HepG2 (cell line): Measurements from ENCODE around the gene DCAF16. TPM values are rescaled to one million over a fixed set of nuclear protein-coding genes. Genes with fewer than 3 reads are reported as not detected.

Source experiments
- FOXO1 ChIP-seq: sonication (generic); formaldehyde crosslinking; IDR thresholded peaks from 2 replicates; pipeline ENCODE4 v1.4.0; 2020; ENCODE audit warnings: missing genetic modification reagents
- HNRNPLL ChIP-seq: fragments of 200-400 bp; formaldehyde crosslinking; IDR thresholded peaks from 2 replicates; pipeline ENCODE4 v1.6.1; 2017; ENCODE audit warnings: mild to moderate bottlenecking, low read depth, low read length; ENCODE audit not compliant: poor library complexity, severe bottlenecking
- KMT2B ChIP-seq: IDR thresholded peaks from 2 replicates; pipeline ENCODE4 v1.6.1; 2016; ENCODE audit warnings: missing genetic modification reagents, missing compliant biosample characterization
- PCBP1 ChIP-seq: fragments of 200-400 bp; formaldehyde crosslinking; IDR thresholded peaks from 2 replicates; pipeline ENCODE4 v1.6.1; 2017; ENCODE audit warnings: mild to moderate bottlenecking, low read depth, low read length, borderline replicate concordance
- PHF21A ChIP-seq: sonication (generic); formaldehyde crosslinking; IDR thresholded peaks from 2 replicates; pipeline ENCODE4 v1.5.0; 2020; ENCODE audit warnings: mild to moderate bottlenecking, missing genetic modification reagents
- PLRG1 ChIP-seq: fragments of 450-650 bp; conservative IDR thresholded peaks from 2 replicates; pipeline ENCODE4 v1.6.1; 2016
- SNRNP70 ChIP-seq: fragments of 200-400 bp; formaldehyde crosslinking; IDR thresholded peaks from 2 replicates; pipeline ENCODE4 v1.6.1; 2017; ENCODE audit warnings: mild to moderate bottlenecking, low read depth, low read length, moderate library complexity
- TBX3 ChIP-seq: fragments of 450-650 bp; IDR thresholded peaks from 2 replicates; pipeline ENCODE4 v1.6.1; 2017; ENCODE audit warnings: antibody characterized with exemption, mild to moderate bottlenecking, inconsistent platforms, borderline replicate concordance
- TOE1 ChIP-seq: sonication (generic); formaldehyde crosslinking; IDR thresholded peaks from 2 replicates; pipeline ENCODE4 v1.4.0; 2020; ENCODE audit warnings: mild to moderate bottlenecking, missing genetic modification reagents
- ZFP82 ChIP-seq: sonication (generic); formaldehyde crosslinking; IDR thresholded peaks from 2 replicates; pipeline ENCODE4 v1.5.1; 2020; ENCODE audit warnings: mild to moderate bottlenecking, missing genetic modification reagents, borderline replicate concordance
- ZMYM2 ChIP-seq: sonication (generic); formaldehyde crosslinking; IDR thresholded peaks from 2 replicates; pipeline ENCODE4 v1.8.0; 2022; ENCODE audit warnings: mild to moderate bottlenecking, missing genetic modification reagents
- ZNF543 ChIP-seq: sonication (generic); formaldehyde crosslinking; IDR thresholded peaks from 2 replicates; pipeline ENCODE4 v1.4.0; 2020; ENCODE audit warnings: mild to moderate bottlenecking, missing genetic modification reagents
- ZNF768 ChIP-seq: sonication (generic); formaldehyde crosslinking; IDR thresholded peaks from 2 replicates; pipeline ENCODE4 v1.4.0; 2020; ENCODE audit warnings: missing genetic modification reagents
- ZNF83 ChIP-seq: sonication (generic); formaldehyde crosslinking; IDR thresholded peaks from 2 replicates; pipeline ENCODE4 v1.4.0; 2020; ENCODE audit warnings: missing genetic modification reagents, mild to moderate bottlenecking, borderline replicate concordance
- ZNF891 ChIP-seq: sonication (generic); formaldehyde crosslinking; IDR thresholded peaks from 2 replicates; pipeline ENCODE4 v1.5.0; 2020; ENCODE audit warnings: mild to moderate bottlenecking, missing genetic modification reagents
- polyA plus RNA-seq, 8 experiments: library from polyadenylated mRNA; depleted of rRNA in 3 of 8; stranded (reverse) in 7 of 8; unstranded in 1 of 8; fragments of >200 nt; fragmentation: Illumina TruSeq in 4 of 8; extraction: Trizol in 4 of 8; gene quantifications; 2 replicates each; pipeline versions ENCODE4 v1.2.1 to v1.2.3, GENCODE V29; 2011 to 2016; ENCODE audit warnings: low read depth in 4 of 8, missing spikeins in 1 of 8, mixed read lengths in 1 of 8; ENCODE audit not compliant: insufficient read depth in 1 of 8
- total RNA-seq, 5 experiments: library from RNA; depleted of rRNA; stranded (reverse); fragments of >200 nt; fragmentation: Illumina TruSeq; extraction: Trizol; gene quantifications; 2 replicates each; pipeline ENCODE4 v1.2.3, GENCODE V29; 2016; ENCODE audit warnings: low read depth in 1 of 5
- TF ChIP-seq, protein P1 (sequence below): sonication (generic); formaldehyde crosslinking; IDR thresholded peaks from 2 replicates; pipeline ENCODE4 v1.9.0; 2021; ENCODE audit warnings: missing genetic modification reagents, borderline replicate concordance
- TF ChIP-seq, protein P2 (sequence below): sonication (generic); formaldehyde crosslinking; IDR thresholded peaks from 2 replicates; pipeline ENCODE4 v1.5.1; 2020; ENCODE audit warnings: missing genetic modification reagents, mild to moderate bottlenecking, borderline replicate concordance
- TF ChIP-seq, protein P3 (sequence below): conservative IDR thresholded peaks from 2 replicates; pipeline ENCODE4 v1.6.1; 2018; ENCODE audit warnings: missing genetic modification reagents
- TF ChIP-seq, protein P4 (sequence below): sonication (generic); formaldehyde crosslinking; conservative IDR thresholded peaks from 2 replicates; pipeline ENCODE4 v1.8.1; 2023; ENCODE audit warnings: missing genetic modification reagents
- TF ChIP-seq, protein P5 (sequence below): sonication (generic); formaldehyde crosslinking; IDR thresholded peaks from 2 replicates; pipeline ENCODE4 v1.9.0; 2021; ENCODE audit warnings: missing genetic modification reagents, mild to moderate bottlenecking, borderline replicate concordance

Gene DCAF16
- total and polyA plus RNA-seq, 2 of the 13 experiments (the other 11 are each of a cell fraction or from before 2014, with no cell fraction given), result 37.5 to 41.9 TPM

DNA sequence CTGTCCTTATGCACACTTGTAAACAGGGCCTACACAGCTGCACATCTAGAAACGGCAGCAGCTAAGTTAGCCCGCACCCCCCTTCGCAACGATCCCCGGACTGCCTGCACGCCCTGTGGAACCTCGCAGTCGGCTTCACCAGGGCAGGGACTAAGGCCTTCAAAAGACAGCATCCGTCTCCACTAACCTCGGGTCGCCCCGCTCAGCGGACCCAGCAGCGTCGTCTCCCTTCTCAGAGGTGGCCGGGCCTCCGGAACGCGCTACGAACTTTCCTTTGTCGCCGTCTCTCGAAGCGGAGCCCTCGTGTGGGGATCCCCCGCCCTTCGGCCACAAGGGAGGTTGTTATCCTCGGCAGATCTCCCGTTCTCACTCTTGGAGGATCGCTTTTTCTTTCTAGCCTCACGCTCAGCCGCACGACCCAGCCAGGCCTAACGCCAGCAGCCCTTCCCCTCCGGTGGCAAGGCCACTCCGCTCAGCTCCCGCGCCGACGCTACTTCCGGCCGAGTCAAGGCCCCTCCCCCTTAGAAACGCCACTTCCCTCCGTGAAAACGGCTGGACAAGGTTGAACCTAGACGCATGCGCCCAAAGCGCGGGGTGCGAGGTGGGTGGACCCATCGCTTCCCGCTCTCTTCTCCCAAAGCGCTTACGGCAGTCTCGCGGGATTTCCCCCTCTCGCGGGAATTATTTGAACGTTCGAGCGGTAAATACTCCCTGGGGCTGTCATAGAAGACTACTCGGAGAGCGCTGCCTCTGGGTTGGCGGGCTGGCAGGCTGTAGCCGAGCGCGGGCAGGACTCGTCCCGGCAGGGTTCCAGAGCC, at the start of gene DCAF16, which contains the start of gene NCAPG (continued):
- TF ChIP-seq, protein P1, sequence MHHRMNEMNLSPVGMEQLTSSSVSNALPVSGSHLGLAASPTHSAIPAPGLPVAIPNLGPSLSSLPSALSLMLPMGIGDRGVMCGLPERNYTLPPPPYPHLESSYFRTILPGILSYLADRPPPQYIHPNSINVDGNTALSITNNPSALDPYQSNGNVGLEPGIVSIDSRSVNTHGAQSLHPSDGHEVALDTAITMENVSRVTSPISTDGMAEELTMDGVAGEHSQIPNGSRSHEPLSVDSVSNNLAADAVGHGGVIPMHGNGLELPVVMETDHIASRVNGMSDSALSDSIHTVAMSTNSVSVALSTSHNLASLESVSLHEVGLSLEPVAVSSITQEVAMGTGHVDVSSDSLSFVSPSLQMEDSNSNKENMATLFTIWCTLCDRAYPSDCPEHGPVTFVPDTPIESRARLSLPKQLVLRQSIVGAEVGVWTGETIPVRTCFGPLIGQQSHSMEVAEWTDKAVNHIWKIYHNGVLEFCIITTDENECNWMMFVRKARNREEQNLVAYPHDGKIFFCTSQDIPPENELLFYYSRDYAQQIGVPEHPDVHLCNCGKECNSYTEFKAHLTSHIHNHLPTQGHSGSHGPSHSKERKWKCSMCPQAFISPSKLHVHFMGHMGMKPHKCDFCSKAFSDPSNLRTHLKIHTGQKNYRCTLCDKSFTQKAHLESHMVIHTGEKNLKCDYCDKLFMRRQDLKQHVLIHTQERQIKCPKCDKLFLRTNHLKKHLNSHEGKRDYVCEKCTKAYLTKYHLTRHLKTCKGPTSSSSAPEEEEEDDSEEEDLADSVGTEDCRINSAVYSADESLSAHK, result no peak
- peak; percentile 80; the same call in 1 of the 2 replicates for TF ChIP-seq ZFP82
- TF ChIP-seq SNRNP70, result no peak
- TF ChIP-seq TOE1 (CRISPR knock-in tag), result no peak
- TF ChIP-seq, protein P2, sequence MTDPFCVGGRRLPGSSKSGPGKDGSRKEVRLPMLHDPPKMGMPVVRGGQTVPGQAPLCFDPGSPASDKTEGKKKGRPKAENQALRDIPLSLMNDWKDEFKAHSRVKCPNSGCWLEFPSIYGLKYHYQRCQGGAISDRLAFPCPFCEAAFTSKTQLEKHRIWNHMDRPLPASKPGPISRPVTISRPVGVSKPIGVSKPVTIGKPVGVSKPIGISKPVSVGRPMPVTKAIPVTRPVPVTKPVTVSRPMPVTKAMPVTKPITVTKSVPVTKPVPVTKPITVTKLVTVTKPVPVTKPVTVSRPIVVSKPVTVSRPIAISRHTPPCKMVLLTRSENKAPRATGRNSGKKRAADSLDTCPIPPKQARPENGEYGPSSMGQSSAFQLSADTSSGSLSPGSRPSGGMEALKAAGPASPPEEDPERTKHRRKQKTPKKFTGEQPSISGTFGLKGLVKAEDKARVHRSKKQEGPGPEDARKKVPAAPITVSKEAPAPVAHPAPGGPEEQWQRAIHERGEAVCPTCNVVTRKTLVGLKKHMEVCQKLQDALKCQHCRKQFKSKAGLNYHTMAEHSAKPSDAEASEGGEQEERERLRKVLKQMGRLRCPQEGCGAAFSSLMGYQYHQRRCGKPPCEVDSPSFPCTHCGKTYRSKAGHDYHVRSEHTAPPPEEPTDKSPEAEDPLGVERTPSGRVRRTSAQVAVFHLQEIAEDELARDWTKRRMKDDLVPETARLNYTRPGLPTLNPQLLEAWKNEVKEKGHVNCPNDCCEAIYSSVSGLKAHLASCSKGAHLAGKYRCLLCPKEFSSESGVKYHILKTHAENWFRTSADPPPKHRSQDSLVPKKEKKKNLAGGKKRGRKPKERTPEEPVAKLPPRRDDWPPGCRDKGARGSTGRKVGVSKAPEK, result no peak
- TF ChIP-seq FOXO1 (CRISPR knock-in tag), result no peak; the same call in 1 of the 2 replicates
- peak; percentile 74; the same call in 1 of the 2 replicates for TF ChIP-seq ZMYM2 (CRISPR knock-in tag)
- no peak for TF ChIP-seq PLRG1
- TF ChIP-seq PCBP1, result no peak
- TF ChIP-seq KMT2B (CRISPR knock-in tag), result peak; percentile 87
- TF ChIP-seq PHF21A (CRISPR knock-in tag), result no peak; the same call in 1 of the 2 replicates
- TF ChIP-seq, protein P3, sequence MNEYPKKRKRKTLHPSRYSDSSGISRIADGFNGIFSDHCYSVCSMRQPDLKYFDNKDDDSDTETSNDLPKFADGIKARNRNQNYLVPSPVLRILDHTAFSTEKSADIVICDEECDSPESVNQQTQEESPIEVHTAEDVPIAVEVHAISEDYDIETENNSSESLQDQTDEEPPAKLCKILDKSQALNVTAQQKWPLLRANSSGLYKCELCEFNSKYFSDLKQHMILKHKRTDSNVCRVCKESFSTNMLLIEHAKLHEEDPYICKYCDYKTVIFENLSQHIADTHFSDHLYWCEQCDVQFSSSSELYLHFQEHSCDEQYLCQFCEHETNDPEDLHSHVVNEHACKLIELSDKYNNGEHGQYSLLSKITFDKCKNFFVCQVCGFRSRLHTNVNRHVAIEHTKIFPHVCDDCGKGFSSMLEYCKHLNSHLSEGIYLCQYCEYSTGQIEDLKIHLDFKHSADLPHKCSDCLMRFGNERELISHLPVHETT (CRISPR knock-in tag), result no peak; the same call in 1 of the 2 replicates
- TF ChIP-seq ZNF83 (CRISPR knock-in tag), result peak; percentile 46; the same call in 1 of the 2 replicates
- TF ChIP-seq, protein P4, sequence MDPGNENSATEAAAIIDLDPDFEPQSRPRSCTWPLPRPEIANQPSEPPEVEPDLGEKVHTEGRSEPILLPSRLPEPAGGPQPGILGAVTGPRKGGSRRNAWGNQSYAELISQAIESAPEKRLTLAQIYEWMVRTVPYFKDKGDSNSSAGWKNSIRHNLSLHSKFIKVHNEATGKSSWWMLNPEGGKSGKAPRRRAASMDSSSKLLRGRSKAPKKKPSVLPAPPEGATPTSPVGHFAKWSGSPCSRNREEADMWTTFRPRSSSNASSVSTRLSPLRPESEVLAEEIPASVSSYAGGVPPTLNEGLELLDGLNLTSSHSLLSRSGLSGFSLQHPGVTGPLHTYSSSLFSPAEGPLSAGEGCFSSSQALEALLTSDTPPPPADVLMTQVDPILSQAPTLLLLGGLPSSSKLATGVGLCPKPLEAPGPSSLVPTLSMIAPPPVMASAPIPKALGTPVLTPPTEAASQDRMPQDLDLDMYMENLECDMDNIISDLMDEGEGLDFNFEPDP (CRISPR knock-in tag), result no peak
- peak; percentile 88 for TF ChIP-seq HNRNPLL
- TF ChIP-seq ZNF891 (CRISPR knock-in tag), result peak; percentile 92
- no peak for TF ChIP-seq ZNF768 (CRISPR knock-in tag)
- peak; percentile 68 for TF ChIP-seq ZNF543 (CRISPR knock-in tag)
- TF ChIP-seq, protein P5, sequence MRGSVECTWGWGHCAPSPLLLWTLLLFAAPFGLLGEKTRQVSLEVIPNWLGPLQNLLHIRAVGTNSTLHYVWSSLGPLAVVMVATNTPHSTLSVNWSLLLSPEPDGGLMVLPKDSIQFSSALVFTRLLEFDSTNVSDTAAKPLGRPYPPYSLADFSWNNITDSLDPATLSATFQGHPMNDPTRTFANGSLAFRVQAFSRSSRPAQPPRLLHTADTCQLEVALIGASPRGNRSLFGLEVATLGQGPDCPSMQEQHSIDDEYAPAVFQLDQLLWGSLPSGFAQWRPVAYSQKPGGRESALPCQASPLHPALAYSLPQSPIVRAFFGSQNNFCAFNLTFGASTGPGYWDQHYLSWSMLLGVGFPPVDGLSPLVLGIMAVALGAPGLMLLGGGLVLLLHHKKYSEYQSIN (CRISPR knock-in tag), result no peak
- peak; percentile 28; the same call in 1 of the 2 replicates for TF ChIP-seq TBX3
